GM21381 (cell line): ENCODE measurements around the gene HIBCH.
"Not testable (repeated sequence)": the region's sequence is repeated elsewhere in the genome, so short reads cannot be mapped to it uniquely, and the experiment has no call there.

ENCODE experiments used
- ATAC-seq: cut with Tn5 transposase; IDR thresholded peaks from one replicate; pipeline ENCODE4 v1.9.1; 2021; ENCODE audit warnings: mild to moderate bottlenecking, moderate library complexity; ENCODE audit not compliant: unreplicated experiment

HIBCH gene

GRCh38 chr2:190343089-190343535 lies 23.5 kb upstream of the HIBCH start:
- ATAC-seq: no peak

GRCh38 chr2:190342611-190343010 lies 23.0 kb upstream of the HIBCH start:
- ATAC-seq: no peak

- no peak for ATAC-seq
These were observed 20.7 kb upstream of the HIBCH start for GRCh38 chr2:190340369-190340768.

GRCh38 chr2:190339394-190339793 lies 19.8 kb upstream of the HIBCH start:
- ATAC-seq: no peak

- ATAC-seq: no peak
These were observed 18.8 kb upstream of the HIBCH start for GRCh38 chr2:190338453-190338852.

- ATAC-seq: no peak
These were observed 16.8 kb upstream of the HIBCH start for GRCh38 chr2:190336420-190336819.

- not testable (repeated sequence) for ATAC-seq
These were observed 16.0 kb upstream of the HIBCH start for GRCh38 chr2:190335584-190335983.

GRCh38 chr2:190335225-190335559 lies 15.6 kb upstream of the HIBCH start:
- no peak for ATAC-seq

- ATAC-seq: no peak
These were observed 15.0 kb upstream of the HIBCH start for GRCh38 chr2:190334479-190335224.

- ATAC-seq: no peak
These were observed 14.3 kb upstream of the HIBCH start for GRCh38 chr2:190333928-190334327.

- no peak for ATAC-seq
These were observed 13.8 kb upstream of the HIBCH start for GRCh38 chr2:190333395-190333794.

GRCh38 chr2:190328573-190329147 lies 9.0 kb upstream of the HIBCH start:
- no peak for ATAC-seq

- no peak for ATAC-seq
These were observed 8.4 kb upstream of the HIBCH start for GRCh38 chr2:190327867-190328572.

- no peak for ATAC-seq
These were observed 6.0 kb upstream of the HIBCH start for GRCh38 chr2:190325588-190325987.

- ATAC-seq: no peak
These were observed 3.8 kb upstream of the HIBCH start for GRCh38 chr2:190323406-190323805.

GRCh38 chr2:190320696-190321095 lies 1.1 kb upstream of the HIBCH start:
- no peak for ATAC-seq

GRCh38 chr2:190318931-190319554 lies 583 bp downstream of the HIBCH start:
- ATAC-seq: peak; percentile 34

- no peak for ATAC-seq
These were observed 1.1 kb downstream of the HIBCH start for GRCh38 chr2:190318514-190318913.

- no peak for ATAC-seq
These were observed 4.4 kb downstream of the HIBCH start for GRCh38 chr2:190315273-190315672.

- no peak for ATAC-seq
These were observed 5.7 kb downstream of the HIBCH start for GRCh38 chr2:190313880-190314279.

GRCh38 chr2:190312635-190313025 lies 7.0 kb downstream of the HIBCH start:
- not testable (repeated sequence) for ATAC-seq
